Mesothelial cell of epicardium (in vitro differentiated cells): ENCODE data around the gene LAMC2. TPM values are rescaled to one million over a fixed set of nuclear protein-coding genes. Genes with fewer than 3 reads are reported as not detected.

Experiments
- DNase-seq, 2 experiments: peaks; one replicate each; pipeline ENCODE4 v3.0.0; 2021; ENCODE audit warnings: low spot score in 2 of 2; ENCODE audit not compliant: unreplicated experiment in 2 of 2
- H3K27ac Mint-ChIP-seq: 2 replicates; pipeline ENCODE4 v1.8.0; 2021; ENCODE audit warnings: mixed read lengths
- H3K27me3 Mint-ChIP-seq: 2 replicates; pipeline ENCODE4 v1.8.0; 2021; ENCODE audit warnings: low read depth, mixed read lengths
- H3K36me3 Mint-ChIP-seq: 2 replicates; pipeline ENCODE4 v1.8.0; 2021; ENCODE audit warnings: mixed read lengths
- H3K4me1 Mint-ChIP-seq: 2 replicates; pipeline ENCODE4 v1.8.0; 2021; ENCODE audit warnings: mixed read lengths
- H3K4me3 Mint-ChIP-seq: 2 replicates; pipeline ENCODE4 v1.8.0; 2021; ENCODE audit warnings: mild to moderate bottlenecking, moderate library complexity, mixed read lengths
- H3K9me3 Mint-ChIP-seq: 2 replicates; pipeline ENCODE4 v1.8.0; 2021; ENCODE audit warnings: mixed read lengths
- CTCF ChIP-seq: fragments of 200-600 bp; sonication (generic); IDR thresholded peaks from one replicate; pipeline ENCODE4 v1.5.0; 2021; ENCODE audit warnings: antibody characterized with exemption; ENCODE audit not compliant: unreplicated experiment
- total RNA-seq: library from RNA; stranded (reverse); gene quantifications from 3 replicates; pipeline ENCODE4 v1.2.1, GENCODE V29; 2021

Gene LAMC2
- total RNA-seq, 1 donor from 2014 or later, result 10.4 TPM

GRCh38 chr1:183291802-183292514, 105.9 kb downstream of the LAMC2 start:
- Mint-ChIP-seq H3K27me3 (no peaks in the 10 kb centered on the region), H3K27ac (peak overlapping the region; percentile 66), H3K36me3 (no peaks in the 10 kb centered on the region), H3K4me1 (peaks cover 23% of the 10 kb centered on the region), H3K9me3 (no peaks in the 10 kb centered on the region), H3K4me3 (no peak overlapping the region)
- no peak for TF ChIP-seq CTCF
- no peak for DNase-seq

GRCh38 chr1:183293241-183293640, 107.2 kb downstream of the LAMC2 start:
- Mint-ChIP-seq H3K9me3 (no peaks in the 10 kb centered on the region), H3K27ac (no peak overlapping the region), H3K27me3 (no peaks in the 10 kb centered on the region), H3K36me3 (no peaks in the 10 kb centered on the region), H3K4me1 (peaks cover 23% of the 10 kb centered on the region), H3K4me3 (no peak overlapping the region)
- TF ChIP-seq CTCF, result no peak
- DNase-seq, result no peak

- H3K4me1 Mint-ChIP-seq, result peaks cover 23% of the 10 kb centered on the region
- TF ChIP-seq CTCF, result no peak
- no peak overlapping the region for H3K27ac Mint-ChIP-seq
- H3K9me3 Mint-ChIP-seq, result peaks cover 5% of the 10 kb centered on the region
- no peaks in the 10 kb centered on the region for H3K36me3 Mint-ChIP-seq
- H3K27me3 Mint-ChIP-seq, result no peaks in the 10 kb centered on the region
- no peak for DNase-seq
- no peak overlapping the region for H3K4me3 Mint-ChIP-seq
Observed at GRCh38 chr1:183293876-183294275, 107.8 kb downstream of the LAMC2 start.

Other genes starting within 250 kb of the LAMC2 start
- gene SHCBP1L, start 233.1 kb upstream of the LAMC2 start, total RNA-seq, result not detected in 3 replicates
- 164 to 170 TPM (median 168 TPM) in 3 replicates for gene LAMC1, start 162.8 kb upstream of the LAMC2 start, total RNA-seq
- gene NMNAT2, start 232.1 kb downstream of the LAMC2 start, total RNA-seq, result 0.45 to 1.2 TPM (median 0.69 TPM) in 3 replicates